Umbilical cord (tissue), 2 donors: Measurements from ENCODE around the gene PPP5C. TPM values are rescaled to one million over a fixed set of nuclear protein-coding genes. Genes with fewer than 3 reads are reported as not detected.
"Not testable (repeated sequence)": the region's sequence is repeated elsewhere in the genome, so short reads cannot be mapped to it uniquely, and the experiment has no call there.

Experiments
- DNase-seq: peaks from one replicate; pipeline ENCODE4 v3.0.0-alpha.2; 2015; ENCODE audit warnings: low spot score
- total RNA-seq: library from RNA; depleted of rRNA; stranded (reverse); fragments of >200 nt; gene quantifications from one replicate; pipeline ENCODE4 v1.2.3, GENCODE V29; 2014; ENCODE audit warnings: low replicate concordance; ENCODE audit not compliant: insufficient read depth

PPP5C gene
- total RNA-seq, 1 donor from 2014 or later, result 33.9 TPM

DNA sequence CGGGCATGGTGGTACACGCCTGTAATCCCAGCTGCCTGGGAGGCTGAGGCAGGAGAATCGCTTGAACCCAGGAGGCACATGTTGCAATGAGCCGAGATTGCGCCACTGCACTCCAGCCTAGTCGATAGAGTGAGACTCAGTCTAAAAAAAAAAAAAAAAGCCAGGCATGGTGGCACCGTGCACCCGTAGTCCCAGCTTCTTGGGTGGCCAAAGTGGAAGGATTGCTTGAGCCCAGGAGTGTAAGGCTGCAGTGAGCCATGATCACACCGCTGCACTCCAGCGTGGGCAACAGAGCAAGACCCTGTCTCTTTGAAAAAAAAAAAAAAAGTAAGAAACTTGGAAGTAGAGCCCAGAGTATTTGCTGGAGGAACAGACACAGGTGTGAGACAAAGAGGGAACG, 38.7 kb downstream of the PPP5C start:
- no peak for DNase-seq

DNA sequence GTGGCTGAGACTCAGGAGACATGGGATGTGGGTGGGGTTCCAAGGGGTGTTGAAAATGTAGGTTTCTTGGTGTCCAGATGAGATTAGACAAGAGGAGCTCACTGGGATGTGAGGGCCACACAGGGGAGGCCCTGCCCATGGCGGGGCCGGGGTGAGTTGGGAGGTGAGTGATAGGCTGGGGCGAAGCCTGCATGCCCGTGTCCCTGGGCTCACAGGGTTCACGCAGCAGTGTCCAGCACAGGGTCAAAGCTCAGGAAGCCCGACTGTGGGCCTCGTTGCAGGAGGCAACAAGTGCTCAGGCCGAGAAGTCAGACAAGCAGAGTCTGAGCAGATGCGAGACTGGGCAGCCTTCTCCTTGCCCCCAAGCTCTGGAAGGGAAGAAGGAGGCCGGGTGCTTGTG, 39.3 kb downstream of the PPP5C start:
- DNase-seq, result no peak

- no peak for DNase-seq
Observed at GRCh38 chr19:46386996-46387712, 40.3 kb downstream of the PPP5C start.

DNA sequence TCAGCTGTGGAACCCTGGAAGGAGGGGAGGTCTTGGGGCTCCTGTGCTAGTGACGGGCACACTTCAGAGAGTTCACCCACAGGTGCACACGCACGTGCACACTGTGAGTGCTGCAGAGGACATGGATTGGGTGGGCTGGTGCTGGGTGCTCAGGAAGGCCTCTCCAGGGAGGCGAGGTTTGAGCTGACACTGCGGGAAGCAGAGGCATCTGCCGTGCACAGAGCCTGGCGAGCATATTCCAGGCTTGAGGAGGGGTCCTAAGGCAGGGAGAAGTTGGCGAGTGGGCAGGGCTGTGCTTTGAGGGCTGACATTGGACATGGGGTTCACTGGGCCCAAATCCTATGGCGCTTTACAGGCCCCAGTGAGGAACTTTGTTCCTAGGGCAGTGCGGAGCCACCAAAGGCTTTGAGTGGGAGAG, 40.8 kb downstream of the PPP5C start:
- no peak for DNase-seq

DNA sequence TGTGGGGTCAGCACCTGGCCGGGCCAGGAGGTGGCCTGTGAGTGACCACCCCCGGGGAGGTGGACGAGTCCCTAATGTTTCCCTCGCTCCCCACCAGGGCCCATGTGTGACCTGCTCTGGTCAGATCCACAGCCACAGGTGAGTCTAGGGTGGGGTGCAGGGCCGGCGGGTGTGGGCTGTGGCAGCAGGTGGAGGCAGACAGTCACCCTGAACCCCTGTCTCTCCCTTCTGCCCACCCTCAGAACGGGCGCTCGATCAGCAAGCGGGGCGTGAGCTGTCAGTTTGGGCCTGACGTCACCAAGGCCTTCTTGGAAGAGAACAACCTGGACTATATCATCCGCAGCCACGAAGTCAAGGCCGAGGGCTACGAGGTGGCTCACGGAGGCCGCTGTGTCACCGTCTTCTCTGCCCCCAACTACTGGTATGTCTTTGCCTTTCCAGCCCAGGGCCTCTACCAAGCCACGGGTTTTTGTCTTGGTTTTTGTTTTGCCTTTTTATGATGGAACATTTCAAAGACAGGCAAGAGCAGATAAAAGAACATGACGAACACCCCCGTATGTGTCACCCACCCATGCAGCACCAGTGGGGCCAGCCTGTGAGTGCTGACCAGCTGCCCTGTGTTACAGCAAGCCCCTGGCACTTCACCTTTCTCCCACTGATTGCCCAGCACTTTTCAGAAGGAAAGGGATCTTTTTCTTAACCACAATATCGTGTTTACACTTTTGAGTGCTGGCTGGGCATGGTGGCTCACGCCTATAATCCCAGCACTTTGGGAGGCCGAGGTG, 41.6 kb downstream of the PPP5C start:
- DNase-seq, result no peak

DNA sequence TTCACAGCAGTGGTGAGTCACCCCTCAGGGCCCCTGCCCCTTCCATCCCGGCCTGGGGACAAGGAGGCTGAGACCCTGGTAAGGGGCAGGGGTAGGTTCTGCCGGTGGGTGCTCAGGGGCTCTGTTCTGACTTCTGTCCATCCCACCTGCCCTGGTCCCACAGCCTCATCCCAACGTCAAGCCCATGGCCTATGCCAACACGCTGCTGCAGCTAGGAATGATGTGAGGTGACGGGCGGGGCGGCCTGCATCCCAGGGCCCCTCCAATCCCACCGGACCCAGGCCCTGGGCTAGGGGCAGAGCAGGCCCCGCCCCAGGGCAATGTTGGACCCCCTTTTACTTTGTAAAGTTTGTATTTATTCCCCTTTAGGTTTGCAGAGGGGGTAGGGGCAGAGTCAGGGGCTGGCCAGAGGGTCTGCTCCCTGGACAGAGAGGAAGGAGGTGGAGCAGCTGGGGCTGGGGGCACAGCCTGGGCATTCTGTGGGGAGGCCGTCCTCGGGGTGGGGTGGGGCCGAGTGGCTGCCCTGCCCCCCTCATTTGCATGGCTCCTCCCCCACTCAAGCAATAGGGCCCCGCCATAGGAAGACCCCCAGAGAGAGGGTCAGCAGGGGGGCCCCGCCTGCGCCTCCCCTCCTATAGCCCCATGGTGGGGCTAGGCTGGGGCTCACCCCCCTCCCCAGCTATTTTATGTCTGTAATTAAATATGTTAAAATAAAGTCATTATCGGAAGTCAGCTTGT, 43.4 kb downstream of the PPP5C start:
- DNase-seq, result no peak

DNA sequence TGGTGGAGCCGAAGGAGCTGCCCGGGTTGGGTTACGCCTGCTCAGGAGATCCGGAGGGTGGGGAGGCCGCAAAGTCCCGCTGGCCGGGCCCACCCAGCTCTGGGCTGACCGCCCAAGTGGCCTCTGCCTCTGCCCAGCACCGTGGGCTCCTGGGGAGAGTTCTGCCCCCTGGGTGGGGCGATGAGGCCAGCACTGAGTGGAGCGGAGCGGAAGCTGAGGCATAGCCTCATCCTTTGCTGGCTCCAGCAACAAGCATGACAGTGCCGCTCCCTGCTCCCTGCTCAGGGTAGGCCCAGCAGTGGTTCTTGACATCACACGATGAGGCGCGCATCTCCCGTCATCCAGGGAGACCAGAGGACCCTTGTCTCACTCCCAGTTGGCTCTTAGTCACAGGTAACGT, 44.0 kb downstream of the PPP5C start:
- DNase-seq, result no peak

- DNase-seq, result no peak
Observed at GRCh38 chr19:46391296-46392251, 44.7 kb downstream of the PPP5C start.

DNA sequence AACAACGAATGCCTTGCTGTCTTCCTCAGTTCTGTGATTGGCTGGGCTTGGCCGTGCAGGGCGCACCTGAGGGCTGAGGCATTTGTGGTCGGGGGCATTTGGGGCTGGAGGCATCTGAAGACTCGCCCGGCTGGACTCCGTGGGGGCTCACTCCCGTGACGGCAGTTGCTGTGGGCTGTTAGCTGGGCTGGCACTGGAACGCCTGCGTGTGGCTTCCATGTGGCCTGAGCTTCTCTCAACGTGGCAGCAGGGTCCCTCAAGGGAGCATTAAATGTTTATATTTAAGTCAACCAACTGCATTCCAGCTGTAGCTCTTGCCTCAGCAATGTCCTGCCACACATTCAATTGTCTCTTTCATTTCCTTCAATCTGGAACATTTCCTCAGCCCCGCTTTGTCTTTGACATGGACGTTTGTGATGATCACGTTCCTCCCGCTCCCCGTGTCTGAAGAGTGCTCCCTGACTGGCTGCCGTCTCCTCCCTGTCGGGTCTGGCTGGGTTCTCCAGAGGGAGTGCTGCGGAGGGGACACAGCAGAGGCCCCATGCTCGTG, 45.4 kb downstream of the PPP5C start:
- peak; percentile 40 for DNase-seq

- DNase-seq, result no peak
Observed at GRCh38 chr19:46392837-46393236, 46.0 kb downstream of the PPP5C start.

DNA sequence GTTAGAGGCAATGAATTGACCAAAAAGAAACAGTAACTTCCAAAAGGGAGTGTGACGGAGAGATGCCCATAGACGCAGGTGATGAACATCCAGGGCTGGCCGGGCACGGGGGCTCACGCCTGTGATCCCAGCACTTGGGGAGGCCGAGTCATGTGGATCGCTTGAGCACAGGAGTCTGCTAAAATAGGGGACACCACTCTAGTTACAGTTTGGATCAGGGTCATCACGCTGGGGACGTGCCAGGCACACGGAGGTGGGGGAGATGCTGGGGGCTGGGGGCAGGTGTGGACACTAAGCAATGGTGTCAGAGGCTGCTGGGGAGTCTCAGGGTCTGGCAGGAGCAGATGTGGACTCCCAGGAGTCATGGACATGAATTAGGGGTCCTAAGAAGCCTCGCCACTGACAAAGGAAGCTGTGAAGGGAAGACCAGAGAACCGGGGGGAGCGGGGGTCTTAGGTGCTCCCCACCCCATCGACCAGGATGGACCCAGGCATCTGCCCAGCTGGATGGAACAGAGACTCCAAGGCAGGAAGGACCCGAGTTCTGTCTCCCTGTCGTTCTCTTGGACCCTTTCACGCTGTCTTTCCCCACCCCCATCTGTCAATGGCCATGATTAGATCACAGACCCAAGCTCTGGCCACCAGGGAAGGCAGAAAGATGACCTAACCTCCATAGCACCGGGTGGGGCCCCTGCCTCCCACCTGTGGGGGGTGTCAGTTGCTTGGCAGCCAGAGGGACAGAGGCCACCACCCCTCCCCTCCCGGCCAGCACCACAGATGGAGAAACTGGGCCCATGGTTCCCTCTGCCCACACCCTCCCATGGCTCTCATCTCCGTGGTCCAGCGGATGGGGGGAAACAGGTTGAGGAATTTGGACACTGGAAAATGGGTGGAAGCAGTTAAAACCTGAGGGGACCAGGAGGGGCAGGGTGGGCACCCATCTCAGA, 46.8 kb downstream of the PPP5C start:
- no peak for DNase-seq

GRCh38 chr19:46394402-46394797, 47.5 kb downstream of the PPP5C start:
- no peak for DNase-seq

DNA sequence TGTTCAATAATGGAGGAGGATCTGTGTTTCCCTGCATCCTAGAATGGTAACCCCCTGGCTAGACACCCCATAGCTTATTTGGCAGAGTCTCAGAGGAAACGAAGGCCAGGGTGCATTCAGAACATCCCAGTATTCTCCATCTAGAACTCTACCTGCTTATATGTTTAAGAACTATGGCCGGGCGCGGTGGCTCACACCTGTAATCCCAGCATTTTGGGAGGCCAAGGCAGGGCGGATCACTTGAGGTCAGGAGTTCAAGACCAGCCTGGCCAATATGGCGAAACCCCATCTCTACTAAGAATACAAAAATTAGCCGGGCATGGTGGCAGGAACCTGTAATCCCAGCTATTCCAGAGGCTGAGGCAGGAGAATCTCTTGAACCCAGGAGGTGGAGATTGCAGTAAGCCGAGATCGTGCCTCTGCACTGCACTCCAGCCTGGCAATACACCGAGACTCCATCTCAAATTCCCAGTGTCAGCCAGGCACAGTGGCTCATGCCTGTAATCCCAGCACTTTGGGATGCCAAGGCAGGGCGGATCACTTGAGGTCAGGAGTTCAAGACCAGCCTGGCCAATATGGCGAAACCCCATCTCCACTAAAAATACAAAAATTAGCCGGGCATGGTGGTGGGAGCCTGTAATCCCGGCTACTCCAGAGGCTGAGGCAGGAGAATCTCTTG, 51.1 kb downstream of the PPP5C start:
- not testable (repeated sequence) for DNase-seq

DNA sequence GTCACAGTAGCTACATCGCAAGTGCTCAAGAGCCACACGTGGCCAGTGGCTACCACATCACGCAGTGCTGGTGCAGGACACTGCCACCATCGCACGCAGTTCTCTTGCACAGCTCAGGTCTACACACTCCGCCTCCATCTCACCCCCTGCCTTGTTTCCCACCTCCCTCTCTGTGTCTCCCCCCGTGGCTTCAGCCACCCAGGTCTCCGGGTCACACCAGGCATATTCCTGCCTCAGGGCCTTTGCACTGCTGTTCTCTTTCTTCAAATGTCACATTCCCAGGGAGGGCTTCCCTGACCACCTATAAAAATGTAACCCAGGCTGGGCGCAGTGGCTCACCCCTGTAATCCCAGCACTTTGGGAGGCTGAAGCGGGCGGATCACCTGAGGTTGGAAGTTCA, 55.8 kb downstream of the PPP5C start:
- no peak for DNase-seq

GRCh38 chr19:46404055-46404752, 57.3 kb downstream of the PPP5C start:
- peak; percentile 83 for DNase-seq

GRCh38 chr19:46404753-46405468, 58.0 kb downstream of the PPP5C start:
- DNase-seq, result peak; percentile 83

DNA sequence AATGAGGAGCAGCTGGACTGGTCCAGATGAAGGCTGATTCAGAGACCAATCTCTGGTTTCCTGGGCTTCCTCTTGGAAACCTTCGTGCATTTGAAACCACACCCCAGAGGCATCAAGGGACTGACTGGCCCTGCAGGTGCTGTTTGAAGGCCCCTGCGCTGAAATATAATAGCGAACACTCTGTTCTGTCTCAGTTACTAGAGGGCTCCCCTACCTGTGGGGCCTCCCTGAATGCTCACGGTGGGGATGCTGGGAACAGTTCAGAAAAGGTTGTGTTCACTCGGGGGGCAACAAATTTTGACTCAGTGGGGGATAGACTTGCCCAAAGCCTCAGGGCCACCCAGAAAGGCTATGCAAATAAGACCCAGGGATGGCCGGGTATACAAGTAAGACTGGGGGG, 60.1 kb downstream of the PPP5C start:
- peak; percentile 29 for DNase-seq
